ENCODE measurements around the gene FCN1. TPM values are rescaled to one million over a fixed set of nuclear protein-coding genes. Genes with fewer than 3 reads are reported as not detected.

The FCN1 gene
- polyA plus RNA-seq, 1 of the 3 experiments (the other 2 are of a cell fraction): not detected

- Histone ChIP-seq H3K27ac (ENCODE audit: low read depth in 2 of 2, low read length in 1 of 2) (no peak overlapping the region), H4K20me1 (ENCODE audit: insufficient read depth) (no peaks in the 10 kb centered on the region), H3K27me3 (ENCODE audit: insufficient read depth) (no peaks in the 10 kb centered on the region), H3K9me3 (no peaks in the 10 kb centered on the region), H3K79me2 (ENCODE audit: insufficient read depth) (no peaks in the 10 kb centered on the region), H2AFZ (ENCODE audit: low read depth) (no peak overlapping the region), H3K4me2 (no peak overlapping the region), H3F3A (replicated peaks; ENCODE audit: insufficient read depth) (no peaks in the 10 kb centered on the region), H3K4me3 (ENCODE audit: low read depth in 2 of 2, low read length in 1 of 2) (no peak overlapping the region), H3K36me3 (replicated peaks in 1 of 2; ENCODE audit: control insufficient read depth in 1 of 2, insufficient read depth in 2 of 2, low read length in 1 of 2) (no peaks in the 10 kb centered on the region), H3K9ac (no peak overlapping the region), H3K4me1 (ENCODE audit: control insufficient read depth in 1 of 2, insufficient read depth in 2 of 2, low read depth in 1 of 2, low read length in 1 of 2) (no peaks in the 10 kb centered on the region), H3K9me2 (no peaks in the 10 kb centered on the region)
- POLR2A ChIA-PET: no interaction called here
- TF ChIP-seq MXI1 (IDR thresholded peaks at IDR 0.05; ENCODE audit: low read depth, low read length): no peak
- TF ChIP-seq USF2 (IDR thresholded peaks at IDR 0.05; ENCODE audit: borderline replicate concordance, low read depth, low read length): no peak
- TF ChIP-seq FOXJ3 (CRISPR knock-in tag; IDR thresholded peaks at IDR 0.05): no peak
- TF ChIP-seq, protein P1, sequence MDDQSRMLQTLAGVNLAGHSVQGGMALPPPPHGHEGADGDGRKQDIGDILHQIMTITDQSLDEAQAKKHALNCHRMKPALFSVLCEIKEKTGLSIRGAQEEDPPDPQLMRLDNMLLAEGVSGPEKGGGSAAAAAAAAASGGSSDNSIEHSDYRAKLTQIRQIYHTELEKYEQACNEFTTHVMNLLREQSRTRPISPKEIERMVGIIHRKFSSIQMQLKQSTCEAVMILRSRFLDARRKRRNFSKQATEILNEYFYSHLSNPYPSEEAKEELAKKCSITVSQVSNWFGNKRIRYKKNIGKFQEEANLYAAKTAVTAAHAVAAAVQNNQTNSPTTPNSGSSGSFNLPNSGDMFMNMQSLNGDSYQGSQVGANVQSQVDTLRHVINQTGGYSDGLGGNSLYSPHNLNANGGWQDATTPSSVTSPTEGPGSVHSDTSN (IDR thresholded peaks at IDR 0.05): no peak
- no peak for TF ChIP-seq MAX (IDR thresholded peaks at IDR 0.05; ENCODE audit: low read depth)
- no peak for TF ChIP-seq TEAD4 (IDR thresholded peaks at IDR 0.05; ENCODE audit: borderline replicate concordance, insufficient read depth)
- DNase-seq: no peak
- WGBS (ENCODE audit: low lambda C conversion rate): 25% methylated on average over 11 of the region's 21 CpGs
- CTCF ChIA-PET: interaction anchor here (0.8 to 1.4 kb wide), 2 partner anchors 148 to 160 kb away, joined by 4 to 6 read pairs; no protein-coding TSS in a partner anchor
Observed at GRCh38 chr9:134938346-134939079, 20.8 kb upstream of the FCN1 start.

DNA sequence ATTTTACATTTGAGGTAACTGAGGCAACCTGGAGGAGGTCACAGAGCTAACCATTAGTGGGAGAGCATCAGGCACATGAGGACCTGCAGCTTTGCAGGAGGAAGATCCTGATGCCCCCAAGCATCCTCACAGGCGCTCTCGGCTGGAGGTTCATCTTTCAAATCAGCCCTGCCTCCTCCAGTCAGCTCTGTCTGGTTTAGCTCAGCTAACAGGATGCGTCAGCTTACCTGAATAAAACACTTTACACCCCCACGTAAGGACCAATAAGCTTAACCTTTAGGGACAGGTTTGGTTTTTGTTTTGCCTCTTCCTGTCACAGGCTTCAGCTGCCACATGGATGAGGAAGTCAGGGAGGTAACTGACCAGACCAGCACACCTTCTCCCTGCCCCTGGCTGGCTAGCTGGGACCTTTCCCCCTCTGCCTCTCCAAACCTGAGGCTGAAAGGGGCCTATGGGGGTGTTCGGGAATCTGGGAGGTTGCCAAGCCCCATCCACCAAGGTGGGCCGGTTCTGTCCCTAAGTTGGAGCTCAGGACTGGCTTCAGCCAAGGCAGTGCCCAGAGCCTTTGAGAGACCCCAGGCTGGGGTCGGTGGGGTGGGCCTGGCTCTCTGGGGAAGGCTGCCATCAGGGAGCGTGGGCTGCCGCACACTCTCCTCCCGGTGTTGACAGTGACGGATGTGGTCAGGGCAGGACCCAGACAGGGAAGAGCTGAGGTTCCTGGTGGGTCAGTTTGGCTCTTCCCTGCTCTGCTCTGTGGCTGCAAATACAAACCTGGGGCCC, 20.0 kb upstream of the FCN1 start:
- Histone ChIP-seq H3K4me2 (no peak overlapping the region), H2AFZ (ENCODE audit: low read depth) (no peak overlapping the region), H3K4me3 (ENCODE audit: low read depth in 2 of 2, low read length in 1 of 2) (no peak overlapping the region), H3K27ac (ENCODE audit: low read depth in 2 of 2, low read length in 1 of 2) (no peak overlapping the region), H3K9me3 (no peaks in the 10 kb centered on the region), H3K79me2 (ENCODE audit: insufficient read depth) (no peaks in the 10 kb centered on the region), H3K4me1 (ENCODE audit: control insufficient read depth in 1 of 2, insufficient read depth in 2 of 2, low read depth in 1 of 2, low read length in 1 of 2) (no peaks in the 10 kb centered on the region), H3K9me2 (no peaks in the 10 kb centered on the region), H3K9ac (no peak overlapping the region), H3K27me3 (ENCODE audit: insufficient read depth) (no peaks in the 10 kb centered on the region), H4K20me1 (ENCODE audit: insufficient read depth) (no peaks in the 10 kb centered on the region), H3K36me3 (replicated peaks in 1 of 2; ENCODE audit: control insufficient read depth in 1 of 2, insufficient read depth in 2 of 2, low read length in 1 of 2) (no peaks in the 10 kb centered on the region), H3F3A (replicated peaks; ENCODE audit: insufficient read depth) (no peaks in the 10 kb centered on the region)
- ChIA-PET POLR2A (no interaction called here), CTCF (interaction anchor here (0.8 to 1.4 kb wide), 3 partner anchors 31 to 159 kb away, joined by 4 to 6 read pairs (median 4); no protein-coding TSS in a partner anchor)
- TF ChIP-seq EZH2phosphoT487 (IDR thresholded peaks at IDR 0.05; ENCODE audit: borderline replicate concordance, low read depth): no peak
- TF ChIP-seq, protein P2, sequence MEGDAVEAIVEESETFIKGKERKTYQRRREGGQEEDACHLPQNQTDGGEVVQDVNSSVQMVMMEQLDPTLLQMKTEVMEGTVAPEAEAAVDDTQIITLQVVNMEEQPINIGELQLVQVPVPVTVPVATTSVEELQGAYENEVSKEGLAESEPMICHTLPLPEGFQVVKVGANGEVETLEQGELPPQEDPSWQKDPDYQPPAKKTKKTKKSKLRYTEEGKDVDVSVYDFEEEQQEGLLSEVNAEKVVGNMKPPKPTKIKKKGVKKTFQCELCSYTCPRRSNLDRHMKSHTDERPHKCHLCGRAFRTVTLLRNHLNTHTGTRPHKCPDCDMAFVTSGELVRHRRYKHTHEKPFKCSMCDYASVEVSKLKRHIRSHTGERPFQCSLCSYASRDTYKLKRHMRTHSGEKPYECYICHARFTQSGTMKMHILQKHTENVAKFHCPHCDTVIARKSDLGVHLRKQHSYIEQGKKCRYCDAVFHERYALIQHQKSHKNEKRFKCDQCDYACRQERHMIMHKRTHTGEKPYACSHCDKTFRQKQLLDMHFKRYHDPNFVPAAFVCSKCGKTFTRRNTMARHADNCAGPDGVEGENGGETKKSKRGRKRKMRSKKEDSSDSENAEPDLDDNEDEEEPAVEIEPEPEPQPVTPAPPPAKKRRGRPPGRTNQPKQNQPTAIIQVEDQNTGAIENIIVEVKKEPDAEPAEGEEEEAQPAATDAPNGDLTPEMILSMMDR (IDR thresholded peaks at IDR 0.05): no peak
- TF ChIP-seq FOSL2 (IDR thresholded peaks at IDR 0.05; ENCODE audit: borderline replicate concordance, low read depth): no peak
- no peak for TF ChIP-seq TCF12 (IDR thresholded peaks at IDR 0.05)
- TF ChIP-seq GABPA (IDR thresholded peaks at IDR 0.05; ENCODE audit: low read depth): no peak
- WGBS (ENCODE audit: low lambda C conversion rate): 57% methylated on average over 3 of the region's 11 CpGs
- no peak for DNase-seq

Measured in SK-N-SH (cell line).